Measurements from ENCODE around the gene NPSR1.

The NPSR1 gene

DNA sequence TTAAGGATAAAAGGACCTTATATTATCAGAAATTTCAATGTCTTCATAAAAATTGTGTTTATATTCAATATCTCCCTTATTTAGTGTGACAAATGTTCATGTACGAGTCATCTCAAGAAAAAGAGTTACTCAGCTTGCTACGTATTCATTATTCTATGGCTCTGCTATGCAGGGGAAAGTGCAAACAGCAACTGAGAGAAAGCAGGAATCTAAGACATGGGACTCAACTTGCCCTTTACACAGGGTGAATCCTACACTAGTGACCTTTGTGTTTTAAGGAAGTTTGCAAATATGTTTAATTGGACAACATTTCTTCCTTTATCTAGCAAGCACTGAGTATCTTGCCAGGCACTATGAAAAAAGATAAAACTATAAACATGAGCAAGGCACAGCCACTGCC lies 104.7 kb downstream of the NPSR1 start:
- H3K4me1 ChIP-seq (ENCODE audit: insufficient read depth, poor library complexity, severe bottlenecking): no peaks in the 10 kb centered on the region
- DNase-seq (ENCODE audit: low spot score) (no peak), ATAC-seq (ENCODE audit: low read depth) (no peak)
- no peaks in the 10 kb centered on the region for H3K9me3 ChIP-seq (ENCODE audit: severe bottlenecking)
- H3K27me3 ChIP-seq (ENCODE audit: insufficient read depth, poor library complexity, severe bottlenecking): peaks cover 2% of the 10 kb centered on the region
- no peak overlapping the region for H3K4me3 ChIP-seq (ENCODE audit: severe bottlenecking)
- no peak overlapping the region for H3K27ac ChIP-seq (ENCODE audit: poor library complexity, severe bottlenecking)
- TF ChIP-seq, protein P1, sequence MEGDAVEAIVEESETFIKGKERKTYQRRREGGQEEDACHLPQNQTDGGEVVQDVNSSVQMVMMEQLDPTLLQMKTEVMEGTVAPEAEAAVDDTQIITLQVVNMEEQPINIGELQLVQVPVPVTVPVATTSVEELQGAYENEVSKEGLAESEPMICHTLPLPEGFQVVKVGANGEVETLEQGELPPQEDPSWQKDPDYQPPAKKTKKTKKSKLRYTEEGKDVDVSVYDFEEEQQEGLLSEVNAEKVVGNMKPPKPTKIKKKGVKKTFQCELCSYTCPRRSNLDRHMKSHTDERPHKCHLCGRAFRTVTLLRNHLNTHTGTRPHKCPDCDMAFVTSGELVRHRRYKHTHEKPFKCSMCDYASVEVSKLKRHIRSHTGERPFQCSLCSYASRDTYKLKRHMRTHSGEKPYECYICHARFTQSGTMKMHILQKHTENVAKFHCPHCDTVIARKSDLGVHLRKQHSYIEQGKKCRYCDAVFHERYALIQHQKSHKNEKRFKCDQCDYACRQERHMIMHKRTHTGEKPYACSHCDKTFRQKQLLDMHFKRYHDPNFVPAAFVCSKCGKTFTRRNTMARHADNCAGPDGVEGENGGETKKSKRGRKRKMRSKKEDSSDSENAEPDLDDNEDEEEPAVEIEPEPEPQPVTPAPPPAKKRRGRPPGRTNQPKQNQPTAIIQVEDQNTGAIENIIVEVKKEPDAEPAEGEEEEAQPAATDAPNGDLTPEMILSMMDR (IDR thresholded peaks at IDR 0.05; ENCODE audit: poor library complexity, severe bottlenecking): no peak
- H3K36me3 ChIP-seq (ENCODE audit: low read depth): no peaks in the 10 kb centered on the region

DNA sequence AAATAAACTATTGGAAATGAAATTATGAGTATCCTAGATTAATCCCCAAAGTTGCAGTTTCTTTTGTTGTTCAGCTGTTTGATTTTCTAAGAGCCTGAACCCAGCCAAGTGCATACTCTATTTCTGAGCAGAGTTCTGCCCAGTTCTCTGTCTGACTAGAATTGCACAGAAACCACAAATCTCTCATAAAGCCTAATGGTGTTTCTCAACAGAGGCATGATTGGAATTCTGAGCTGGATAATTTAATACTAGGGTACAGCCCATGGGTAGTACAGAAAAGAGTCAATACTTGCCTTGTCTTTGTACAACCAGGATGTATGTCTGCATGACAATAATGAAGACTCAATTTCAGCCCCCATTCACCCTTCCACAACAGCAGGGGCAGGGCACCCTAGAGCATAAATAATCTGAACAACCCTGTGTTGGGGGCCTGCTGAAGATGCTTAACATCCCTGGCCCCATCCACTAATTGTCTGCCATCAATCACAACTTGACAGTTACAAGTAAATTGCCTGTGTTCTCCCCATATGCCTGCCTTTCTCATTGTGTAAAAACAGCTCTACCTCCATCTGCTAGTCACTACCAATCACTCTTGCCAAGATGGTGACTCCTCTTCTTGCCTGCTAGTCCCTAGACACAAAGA lies 114.4 kb downstream of the NPSR1 start:
- H3K4me3 ChIP-seq (ENCODE audit: severe bottlenecking): no peak overlapping the region
- no peaks in the 10 kb centered on the region for H3K9me3 ChIP-seq (ENCODE audit: severe bottlenecking)
- no peak overlapping the region for H3K27ac ChIP-seq (ENCODE audit: poor library complexity, severe bottlenecking)
- no peak for ATAC-seq (ENCODE audit: low read depth)
- peaks cover 9% of the 10 kb centered on the region for H3K27me3 ChIP-seq (ENCODE audit: insufficient read depth, poor library complexity, severe bottlenecking)
- H3K4me1 ChIP-seq (ENCODE audit: insufficient read depth, poor library complexity, severe bottlenecking): no peaks in the 10 kb centered on the region
- DNase-seq (ENCODE audit: low spot score): no peak
- no peaks in the 10 kb centered on the region for H3K36me3 ChIP-seq (ENCODE audit: low read depth)
- TF ChIP-seq, protein P1 (IDR thresholded peaks at IDR 0.05; ENCODE audit: poor library complexity, severe bottlenecking): no peak

GRCh38 chr7:34776748-34777358 lies 118.8 kb downstream of the NPSR1 start:
- no peaks in the 10 kb centered on the region for H3K36me3 ChIP-seq (ENCODE audit: low read depth)
- no peaks in the 10 kb centered on the region for H3K4me1 ChIP-seq (ENCODE audit: insufficient read depth, poor library complexity, severe bottlenecking)
- no peaks in the 10 kb centered on the region for H3K9me3 ChIP-seq (ENCODE audit: severe bottlenecking)
- ATAC-seq (ENCODE audit: low read depth) (no peak), DNase-seq (ENCODE audit: low spot score) (no peak)
- no peak overlapping the region for H3K4me3 ChIP-seq (ENCODE audit: severe bottlenecking)
- H3K27ac ChIP-seq (ENCODE audit: poor library complexity, severe bottlenecking): no peak overlapping the region
- TF ChIP-seq, protein P1 (IDR thresholded peaks at IDR 0.05; ENCODE audit: poor library complexity, severe bottlenecking): no peak
- H3K27me3 ChIP-seq (ENCODE audit: insufficient read depth, poor library complexity, severe bottlenecking): peaks cover 7% of the 10 kb centered on the region

GRCh38 chr7:34780546-34780945 lies 122.5 kb downstream of the NPSR1 start:
- H3K4me1 ChIP-seq (ENCODE audit: insufficient read depth, poor library complexity, severe bottlenecking): no peaks in the 10 kb centered on the region
- DNase-seq (ENCODE audit: low spot score): no peak
- peaks cover 7% of the 10 kb centered on the region for H3K27me3 ChIP-seq (ENCODE audit: insufficient read depth, poor library complexity, severe bottlenecking)
- TF ChIP-seq, protein P1 (IDR thresholded peaks at IDR 0.05; ENCODE audit: poor library complexity, severe bottlenecking): no peak
- no peaks in the 10 kb centered on the region for H3K9me3 ChIP-seq (ENCODE audit: severe bottlenecking)
- no peaks in the 10 kb centered on the region for H3K36me3 ChIP-seq (ENCODE audit: low read depth)
- H3K27ac ChIP-seq (ENCODE audit: poor library complexity, severe bottlenecking): no peak overlapping the region
- no peak for ATAC-seq (ENCODE audit: low read depth)
- no peak overlapping the region for H3K4me3 ChIP-seq (ENCODE audit: severe bottlenecking)

GRCh38 chr7:34787586-34787985 lies 129.6 kb downstream of the NPSR1 start:
- Histone ChIP-seq H3K4me1 (ENCODE audit: insufficient read depth, poor library complexity, severe bottlenecking) (no peaks in the 10 kb centered on the region), H3K27me3 (ENCODE audit: insufficient read depth, poor library complexity, severe bottlenecking) (no peaks in the 10 kb centered on the region), H3K36me3 (ENCODE audit: low read depth) (no peaks in the 10 kb centered on the region), H3K4me3 (ENCODE audit: severe bottlenecking) (no peak overlapping the region), H3K27ac (ENCODE audit: poor library complexity, severe bottlenecking) (no peak overlapping the region), H3K9me3 (ENCODE audit: severe bottlenecking) (no peaks in the 10 kb centered on the region)
- TF ChIP-seq, protein P1 (IDR thresholded peaks at IDR 0.05; ENCODE audit: poor library complexity, severe bottlenecking): no peak
- DNase-seq (ENCODE audit: low spot score): no peak
- ATAC-seq (ENCODE audit: low read depth): no peak
